GM15510 (cell line): Measurements from ENCODE around the gene SATB1.

Experiments
- POLR2A ChIP-seq: IDR thresholded peaks from 3 replicates; pipeline ENCODE4 v1.6.1; 2011; ENCODE audit warnings: borderline replicate concordance; ENCODE audit not compliant: insufficient read length; ENCODE audit errors: extremely low read depth

The SATB1 gene

GRCh38 chr3:18424729-18425640 lies at the start of gene SATB1:
TSS of gene SATB1 (minus strand) at chr3:18425339. CDS start at chr3:18420967, 4,372 bp downstream.
- no peak for TF ChIP-seq POLR2A

DNA sequence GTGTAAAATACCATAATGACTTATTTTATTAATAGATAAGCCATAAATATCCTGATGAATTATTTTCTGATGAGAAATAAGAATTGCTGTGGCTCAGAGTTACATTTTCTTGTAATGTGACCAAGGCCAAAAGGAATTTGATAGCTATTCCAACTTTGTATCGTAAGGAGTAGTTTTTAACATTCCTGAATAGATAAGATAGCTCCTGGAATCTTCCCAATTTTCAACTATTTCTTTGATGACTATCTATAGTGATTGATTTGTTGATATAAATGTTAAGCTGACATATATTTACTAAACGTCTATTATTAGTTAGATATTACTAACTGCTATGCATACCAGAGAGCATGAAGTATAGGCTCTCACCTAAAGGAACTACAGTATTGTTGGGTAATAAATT lies 49.1 kb upstream of the SATB1 start:
- TF ChIP-seq POLR2A, result no peak

GRCh38 chr3:18469775-18470174 lies 44.6 kb upstream of the SATB1 start:
- no peak for TF ChIP-seq POLR2A

- TF ChIP-seq POLR2A, result no peak
These were observed 41.0 kb upstream of the SATB1 start for GRCh38 chr3:18466136-18466535.

GRCh38 chr3:18454766-18455165 lies 29.6 kb upstream of the SATB1 start:
- TF ChIP-seq POLR2A, result no peak

DNA sequence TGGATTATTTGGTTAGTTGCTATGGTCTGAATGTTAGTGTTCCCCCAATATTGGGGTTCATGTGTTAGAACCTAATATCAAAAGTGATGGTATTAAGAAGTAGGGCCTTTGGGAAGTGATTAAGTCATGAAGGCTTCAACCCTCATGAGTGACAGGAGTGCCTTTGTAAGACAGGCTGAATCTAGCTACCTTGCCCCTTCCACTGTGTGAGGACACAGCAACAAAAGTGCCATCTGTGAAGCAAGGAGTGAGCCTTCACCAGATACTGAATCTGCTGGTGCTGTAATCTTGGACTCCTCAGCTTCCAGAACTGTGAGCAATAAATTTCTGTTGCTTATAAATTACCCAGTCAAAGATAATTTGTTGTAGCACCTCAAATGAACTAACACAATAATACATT lies 22.6 kb upstream of the SATB1 start:
- TF ChIP-seq POLR2A, result no peak

DNA sequence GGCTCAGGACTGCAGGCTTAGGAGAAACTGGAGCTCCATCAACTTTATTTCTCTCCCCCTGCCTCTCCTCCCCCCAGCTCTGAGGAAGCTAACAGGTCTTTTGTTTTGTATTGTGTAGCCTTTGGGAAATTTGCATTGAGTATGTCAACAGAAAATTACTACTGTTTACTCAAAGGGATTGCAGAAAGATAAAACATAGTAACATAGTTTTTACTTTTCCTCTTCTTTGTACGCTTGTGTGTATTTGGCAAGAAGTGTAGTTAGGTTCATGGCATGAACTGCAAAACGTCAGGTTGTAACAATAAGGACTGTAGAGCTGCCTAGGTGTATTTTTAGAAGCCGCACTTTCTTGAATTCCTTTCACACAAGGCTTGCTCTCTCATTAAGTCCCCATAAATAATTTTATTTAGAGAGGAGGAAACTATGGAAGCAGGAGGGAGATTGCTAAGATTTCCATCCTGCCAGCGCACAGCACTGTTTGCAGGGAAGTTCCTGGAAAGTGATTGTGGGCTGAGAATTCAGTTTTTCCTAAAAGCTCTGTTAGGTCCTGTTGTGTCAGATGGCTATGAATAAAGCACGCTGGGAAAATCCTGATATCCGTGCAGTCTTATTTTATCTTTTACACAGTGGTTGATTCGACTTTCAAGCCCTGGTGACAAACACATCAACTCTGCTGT lies 21.1 kb upstream of the SATB1 start:
- no peak for TF ChIP-seq POLR2A

GRCh38 chr3:18445401-18446148 lies 20.4 kb upstream of the SATB1 start:
- TF ChIP-seq POLR2A, result no peak

- no peak for TF ChIP-seq POLR2A
These were observed 19.7 kb upstream of the SATB1 start for GRCh38 chr3:18444595-18445400.

DNA sequence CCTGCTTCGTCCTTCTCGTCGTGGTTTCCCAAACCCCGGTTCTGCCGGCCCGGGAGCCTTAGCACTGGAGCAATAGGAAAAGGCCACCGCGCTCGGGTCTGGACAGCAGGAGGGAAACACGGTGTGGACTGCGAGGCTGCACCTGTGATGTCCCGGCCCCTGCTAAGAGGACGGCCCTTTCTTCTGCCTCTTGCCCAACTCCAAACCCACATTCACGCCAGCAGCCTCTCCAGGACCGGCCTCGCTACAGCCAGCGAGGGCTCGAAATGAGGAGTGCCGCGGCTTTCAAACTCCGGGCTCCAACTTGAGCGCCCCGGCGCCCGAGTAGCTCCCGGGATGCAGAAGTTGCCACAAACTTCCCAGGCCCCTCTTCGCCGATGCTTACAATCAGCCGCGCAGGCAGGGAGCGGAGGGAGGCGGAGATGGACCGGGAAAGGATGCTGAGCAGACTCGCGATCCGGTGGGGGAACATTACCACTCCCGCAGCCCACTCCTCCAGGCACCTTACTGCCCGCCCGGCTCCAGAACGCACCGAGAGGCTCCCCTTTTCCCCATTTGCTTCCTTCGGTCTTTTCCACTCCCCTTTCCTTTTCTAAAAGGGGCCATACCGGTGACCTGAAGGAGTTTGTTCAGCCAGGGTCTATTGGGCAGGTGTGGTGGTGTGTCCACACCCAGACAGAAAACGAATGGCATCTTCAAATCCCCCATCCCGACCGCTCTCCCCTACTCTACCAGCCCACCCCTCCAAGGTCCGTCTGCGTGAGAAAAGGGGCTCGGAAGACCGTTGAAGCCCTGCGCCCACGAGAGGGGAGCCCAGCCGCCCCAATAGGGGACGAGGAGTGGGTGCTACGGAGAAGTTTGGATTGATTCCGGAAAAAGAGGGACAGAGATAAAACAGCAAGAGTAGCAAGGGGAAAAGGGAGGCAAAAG lies 18.8 kb upstream of the SATB1 start:
- TF ChIP-seq POLR2A, result no peak

DNA sequence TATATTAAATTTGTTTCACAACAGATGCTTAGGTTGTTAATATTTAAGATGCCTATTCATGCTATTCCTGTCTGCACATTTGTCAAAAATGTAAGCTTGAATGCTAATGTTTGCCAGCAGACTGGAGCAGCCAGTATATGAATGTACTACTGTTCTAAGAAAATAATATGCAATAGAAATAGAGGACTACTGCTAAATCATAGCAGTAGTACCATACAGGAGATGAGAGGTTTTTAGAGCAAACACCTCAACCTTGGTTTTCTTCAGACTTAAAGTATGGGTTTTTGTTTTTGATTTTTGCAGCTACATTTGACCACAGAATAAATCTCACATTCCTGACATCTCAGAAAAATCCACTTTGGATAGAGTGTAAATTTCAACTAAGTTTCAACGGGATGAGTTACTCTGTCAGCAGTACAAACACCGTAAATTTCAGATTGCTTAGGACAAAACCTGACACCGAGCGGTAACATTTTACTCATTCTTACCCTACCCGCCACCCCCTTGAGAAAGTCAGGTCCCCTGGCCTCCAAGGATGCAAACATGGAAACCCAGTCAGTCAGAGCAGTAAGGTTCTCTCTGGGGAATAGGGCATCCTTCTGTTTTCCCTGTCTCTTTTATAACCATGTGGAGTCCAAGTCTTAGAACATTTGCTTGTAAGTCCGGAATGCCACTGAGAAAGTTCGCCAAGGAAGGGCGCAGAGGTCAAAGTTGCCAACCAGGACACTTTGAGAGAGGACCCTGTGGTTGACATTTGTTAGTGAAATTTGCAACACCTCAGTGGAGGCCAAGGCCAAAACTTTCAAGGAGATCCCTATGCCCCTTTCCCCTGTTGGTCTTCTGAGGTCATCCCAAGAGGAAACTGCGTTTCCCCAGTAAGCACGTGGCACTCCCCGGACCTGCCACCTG lies 17.9 kb upstream of the SATB1 start:
- TF ChIP-seq POLR2A, result no peak

GRCh38 chr3:18441551-18441950 lies 16.4 kb upstream of the SATB1 start:
- no peak for TF ChIP-seq POLR2A
